ENCODE measurements around the gene PTPRE. TPM values are rescaled to one million over a fixed set of nuclear protein-coding genes. Genes with fewer than 3 reads are reported as not detected.

PTPRE gene
- total RNA-seq, 1 experiment from 2014 or later: 0.50 TPM

GRCh38 chr10:127921075-127921752 is 14.3 kb downstream of the PTPRE start:
- no peaks in the 10 kb centered on the region; the same call in 1 of the 2 replicates for H3K27me3 ChIP-seq (replicated peaks; ENCODE audit: control insufficient read depth, insufficient read depth, low read length)
- ChIA-PET CTCF (interaction anchor here (0.6 kb wide), 2 partner anchors 252 to 1200 kb away, joined by 3 to 4 read pairs; no protein-coding TSS in a partner anchor), POLR2A (no interaction called here)
- H3K4me3 ChIP-seq (ENCODE audit: low read depth, low read length): no peak overlapping the region
- no peak for TF ChIP-seq CTCF (IDR thresholded peaks at IDR 0.05; ENCODE audit: insufficient read depth in 1 of 2, low read depth in 1 of 2, low read length in 1 of 2, severe bottlenecking in 1 of 2, unreplicated experiment in 1 of 2)
- BruUV-seq (replicated peaks): no TSS peak
- Mint-ChIP-seq H3K36me3 (ENCODE audit: insufficient read depth, unreplicated experiment) (no peaks in the 10 kb centered on the region), H3K9me3 (ENCODE audit: unreplicated experiment) (no peaks in the 10 kb centered on the region), H3K4me3 (ENCODE audit: unreplicated experiment) (no peak overlapping the region), H3K27ac (ENCODE audit: unreplicated experiment) (no peak overlapping the region), H3K27me3 (ENCODE audit: insufficient read depth, unreplicated experiment) (peaks cover 3% of the 10 kb centered on the region), H3K4me1 (ENCODE audit: low read depth, unreplicated experiment) (peaks cover 10% of the 10 kb centered on the region)
- H3K4me1 ChIP-seq: peaks cover 8% of the 10 kb centered on the region
- intact Hi-C loops (cut with micrococcal nuclease; ENCODE audit: unreplicated experiment): no loop called here
- H3K36me3 ChIP-seq (ENCODE audit: control insufficient read depth, insufficient read depth, low read length): no peaks in the 10 kb centered on the region
- DNase-seq: no peak
- H3K9me3 ChIP-seq: no peaks in the 10 kb centered on the region

GRCh38 chr10:127921753-127922145 is 14.8 kb downstream of the PTPRE start:
- no peak overlapping the region for H3K4me3 Mint-ChIP-seq (ENCODE audit: unreplicated experiment)
- no peak for DNase-seq
- Histone ChIP-seq H3K4me1 (peaks cover 8% of the 10 kb centered on the region), H3K9me3 (no peaks in the 10 kb centered on the region), H3K36me3 (ENCODE audit: control insufficient read depth, insufficient read depth, low read length) (no peaks in the 10 kb centered on the region), H3K27me3 (replicated peaks; ENCODE audit: control insufficient read depth, insufficient read depth, low read length) (no peaks in the 10 kb centered on the region; the same call in 1 of the 2 replicates), H3K4me3 (ENCODE audit: low read depth, low read length) (no peak overlapping the region)
- peaks cover 3% of the 10 kb centered on the region for H3K27me3 Mint-ChIP-seq (ENCODE audit: insufficient read depth, unreplicated experiment)
- POLR2A ChIA-PET: no interaction called here
- no TSS peak for BruUV-seq (replicated peaks)
- CTCF ChIA-PET: interaction anchor here (0.6 kb wide), 1 partner anchor 252 kb away, joined by 3 read pairs; no protein-coding TSS in a partner anchor
- no peaks in the 10 kb centered on the region for H3K9me3 Mint-ChIP-seq (ENCODE audit: unreplicated experiment)
- intact Hi-C loops (cut with micrococcal nuclease; ENCODE audit: unreplicated experiment): no loop called here
- H3K36me3 Mint-ChIP-seq (ENCODE audit: insufficient read depth, unreplicated experiment): no peaks in the 10 kb centered on the region
- no peak for TF ChIP-seq CTCF (IDR thresholded peaks at IDR 0.05; ENCODE audit: insufficient read depth in 1 of 2, low read depth in 1 of 2, low read length in 1 of 2, severe bottlenecking in 1 of 2, unreplicated experiment in 1 of 2)
- H3K4me1 Mint-ChIP-seq (ENCODE audit: low read depth, unreplicated experiment): peaks cover 10% of the 10 kb centered on the region
- H3K27ac Mint-ChIP-seq (ENCODE audit: unreplicated experiment): no peak overlapping the region

DNA sequence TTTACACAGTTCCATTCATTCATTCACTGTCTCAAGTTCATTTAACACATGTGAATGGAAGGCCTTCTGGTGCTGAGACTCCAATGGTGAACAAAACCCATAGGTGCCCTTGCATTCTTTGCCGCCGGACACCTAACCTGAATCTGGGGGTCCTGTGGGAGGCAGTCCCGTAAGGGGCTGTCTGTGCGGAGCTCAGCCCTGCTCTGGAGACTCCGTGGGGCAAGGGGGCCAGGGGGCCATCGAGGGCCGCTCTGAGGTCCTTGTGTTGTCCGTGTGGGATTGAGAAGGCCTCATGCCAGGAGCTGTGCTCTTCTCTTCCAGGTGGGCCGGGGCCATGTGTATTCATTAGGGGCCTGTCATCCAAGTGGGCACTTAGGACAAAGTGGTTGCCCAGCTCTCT is 15.3 kb downstream of the PTPRE start:
- DNase-seq: no peak
- H3K4me3 ChIP-seq (ENCODE audit: low read depth, low read length): no peak overlapping the region
- intact Hi-C loops (cut with micrococcal nuclease; ENCODE audit: unreplicated experiment): no loop called here
- H3K4me1 ChIP-seq: peaks cover 8% of the 10 kb centered on the region
- H3K27me3 Mint-ChIP-seq (ENCODE audit: insufficient read depth, unreplicated experiment): peaks cover 3% of the 10 kb centered on the region
- H3K36me3 Mint-ChIP-seq (ENCODE audit: insufficient read depth, unreplicated experiment): no peaks in the 10 kb centered on the region
- ChIA-PET CTCF (no interaction called here), POLR2A (no interaction called here)
- H3K9me3 ChIP-seq: no peaks in the 10 kb centered on the region
- H3K4me1 Mint-ChIP-seq (ENCODE audit: low read depth, unreplicated experiment): peaks cover 10% of the 10 kb centered on the region
- H3K4me3 Mint-ChIP-seq (ENCODE audit: unreplicated experiment): no peak overlapping the region
- BruUV-seq (replicated peaks): no TSS peak
- H3K36me3 ChIP-seq (ENCODE audit: control insufficient read depth, insufficient read depth, low read length): no peaks in the 10 kb centered on the region
- peak overlapping the region; percentile 54 for H3K27ac Mint-ChIP-seq (ENCODE audit: unreplicated experiment)
- no peaks in the 10 kb centered on the region for H3K9me3 Mint-ChIP-seq (ENCODE audit: unreplicated experiment)
- H3K27me3 ChIP-seq (replicated peaks; ENCODE audit: control insufficient read depth, insufficient read depth, low read length): no peaks in the 10 kb centered on the region; the same call in 1 of the 2 replicates
- no peak for TF ChIP-seq CTCF (IDR thresholded peaks at IDR 0.05; ENCODE audit: insufficient read depth in 1 of 2, low read depth in 1 of 2, low read length in 1 of 2, severe bottlenecking in 1 of 2, unreplicated experiment in 1 of 2)
